ENCODE results near the gene CCT7. TPM values are rescaled to one million over a fixed set of nuclear protein-coding genes. Genes with fewer than 3 reads are reported as not detected.
A peak's percentile ranks its signal among the peaks of the same experiment; 100 is the strongest.

CCT7 gene
- total RNA-seq, 3 donors from 2014 or later = 924 to 1,031 (median 969) TPM

DNA sequence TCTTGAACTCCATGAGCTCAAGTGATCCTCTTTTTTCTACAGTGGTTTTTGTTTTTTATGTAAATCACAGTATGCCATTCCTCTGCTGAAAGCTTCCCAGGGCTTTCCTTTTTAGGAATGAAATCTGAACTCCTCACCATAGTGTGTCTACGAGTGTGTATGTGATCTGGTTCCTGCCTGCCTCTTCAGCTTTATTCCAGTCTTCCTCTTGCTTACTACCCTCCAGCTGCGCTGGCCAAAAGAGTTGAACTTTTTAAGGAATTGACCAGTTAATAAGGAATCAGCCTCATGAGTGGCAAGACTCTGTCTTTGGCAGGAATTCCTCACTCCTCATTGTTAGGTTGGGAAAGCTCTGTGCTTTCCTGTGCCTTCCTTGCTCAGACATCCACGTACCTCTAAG lies 4.0 kb downstream of the CCT7 start:
- no peaks in the 10 kb centered on the region for H3K27me3 Mint-ChIP-seq (ENCODE audit: low read depth)
- H3K4me1 Mint-ChIP-seq (ENCODE audit: low read depth) = peaks cover 38% of the 10 kb centered on the region
- peaks cover 28% of the 10 kb centered on the region for H3K36me3 Mint-ChIP-seq (ENCODE audit: insufficient read depth)
- ATAC-seq (no peak), DNase-seq (no peak)
- H3K9me3 Mint-ChIP-seq = no peaks in the 10 kb centered on the region
- H3K4me3 Mint-ChIP-seq = no peak overlapping the region

DNA sequence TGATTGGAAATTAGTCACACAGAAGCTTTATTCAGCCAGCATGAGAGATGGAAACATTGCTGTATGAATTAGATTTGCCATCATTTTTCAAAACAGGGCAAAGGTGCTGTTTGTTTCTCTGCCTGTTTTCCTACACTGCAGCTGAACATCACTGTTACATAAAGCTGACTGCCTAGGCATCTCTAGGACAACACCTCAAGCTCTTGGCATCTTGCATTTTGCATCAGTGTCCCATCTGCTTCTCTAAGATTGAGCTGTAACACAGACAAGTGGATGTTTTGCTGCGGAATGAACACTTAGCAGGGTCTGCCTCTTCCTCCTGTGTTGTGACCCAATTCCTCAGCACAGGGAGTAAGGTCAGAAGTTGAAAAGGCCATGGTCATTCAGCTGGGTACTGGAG lies 4.9 kb downstream of the CCT7 start:
- Mint-ChIP-seq H3K36me3 (ENCODE audit: insufficient read depth) (peaks cover 29% of the 10 kb centered on the region), H3K27me3 (ENCODE audit: low read depth) (no peaks in the 10 kb centered on the region), H3K9me3 (no peaks in the 10 kb centered on the region), H3K4me3 (no peak overlapping the region), H3K4me1 (ENCODE audit: low read depth) (peaks cover 37% of the 10 kb centered on the region)
- DNase-seq (no peak), ATAC-seq (no peak)

- Mint-ChIP-seq H3K27me3 (ENCODE audit: low read depth) (no peaks in the 10 kb centered on the region), H3K4me3 (no peak overlapping the region), H3K4me1 (ENCODE audit: low read depth) (peaks cover 39% of the 10 kb centered on the region), H3K36me3 (ENCODE audit: insufficient read depth) (peaks cover 36% of the 10 kb centered on the region), H3K9me3 (no peaks in the 10 kb centered on the region)
- DNase-seq (no peak), ATAC-seq (no peak)
Measured at GRCh38 chr2:73239776-73240175, 5.7 kb downstream of the CCT7 start.

DNA sequence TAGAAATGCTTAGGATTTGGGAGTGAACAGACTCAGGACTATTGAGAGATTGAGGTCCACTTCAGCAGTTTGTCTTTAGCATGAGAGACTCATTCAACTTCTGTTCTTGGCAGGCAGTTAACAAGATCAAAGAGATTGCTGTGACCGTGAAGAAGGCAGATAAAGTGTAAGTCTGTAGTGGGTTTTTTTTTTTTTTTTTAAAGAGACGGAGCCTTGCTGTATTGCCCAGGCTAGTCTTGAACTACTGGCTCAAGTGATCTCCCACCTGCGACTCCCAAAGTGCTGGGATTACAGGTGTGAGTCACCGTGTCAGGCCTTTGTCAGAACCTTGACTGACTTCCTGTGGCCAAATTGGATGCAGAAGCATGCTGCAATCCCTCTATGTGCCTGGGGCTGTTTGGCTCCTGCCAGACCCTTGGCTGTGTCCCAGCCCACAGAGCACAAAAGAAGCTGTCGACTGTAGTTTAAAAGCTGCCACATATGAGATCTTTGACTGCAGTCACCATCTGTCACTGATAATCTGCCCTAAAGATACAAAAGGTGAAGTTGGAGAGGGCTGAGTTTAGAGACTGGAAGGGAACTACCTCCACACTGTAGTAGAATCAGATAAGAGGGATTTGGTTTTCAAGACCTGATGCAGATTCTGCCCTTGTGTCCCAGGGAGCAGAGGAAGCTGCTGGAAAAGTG lies 9.9 kb downstream of the CCT7 start:
- Mint-ChIP-seq H3K4me1 (ENCODE audit: low read depth) (peaks cover 9% of the 10 kb centered on the region), H3K4me3 (no peak overlapping the region), H3K36me3 (ENCODE audit: insufficient read depth) (peaks cover 43% of the 10 kb centered on the region), H3K9me3 (no peaks in the 10 kb centered on the region), H3K27me3 (ENCODE audit: low read depth) (no peaks in the 10 kb centered on the region)
- DNase-seq = no peak
- no peak for ATAC-seq

GRCh38 chr2:73244580-73244979 lies 10.5 kb downstream of the CCT7 start:
- DNase-seq (no peak), ATAC-seq (no peak)
- Mint-ChIP-seq H3K4me1 (ENCODE audit: low read depth) (peaks cover 6% of the 10 kb centered on the region), H3K36me3 (ENCODE audit: insufficient read depth) (peaks cover 45% of the 10 kb centered on the region), H3K9me3 (no peaks in the 10 kb centered on the region), H3K27me3 (ENCODE audit: low read depth) (no peaks in the 10 kb centered on the region), H3K4me3 (no peak overlapping the region)

DNA sequence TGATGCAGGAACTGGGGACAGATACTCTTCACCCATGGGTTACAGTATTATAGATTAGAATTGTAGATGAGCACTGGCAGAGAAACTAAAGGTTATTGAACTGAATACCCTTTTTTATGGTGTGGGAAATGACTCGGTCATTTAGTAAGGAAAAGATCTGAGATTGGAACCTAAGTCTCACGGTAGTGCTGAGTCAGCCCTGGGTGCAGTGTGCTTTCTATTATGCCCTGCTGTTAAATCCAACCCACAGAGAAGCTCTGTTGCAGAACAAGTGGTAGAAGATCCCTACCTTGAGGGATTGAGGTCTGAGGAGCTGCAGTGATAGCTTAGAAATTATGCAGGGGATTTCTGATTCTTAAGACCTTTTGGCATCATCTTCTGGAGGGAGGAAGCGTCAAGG lies 12.7 kb downstream of the CCT7 start:
- peaks cover 6% of the 10 kb centered on the region for H3K4me1 Mint-ChIP-seq (ENCODE audit: low read depth)
- H3K27me3 Mint-ChIP-seq (ENCODE audit: low read depth) = no peaks in the 10 kb centered on the region
- DNase-seq (no peak), ATAC-seq (no peak)
- peaks cover 58% of the 10 kb centered on the region for H3K36me3 Mint-ChIP-seq (ENCODE audit: insufficient read depth)
- H3K9me3 Mint-ChIP-seq = no peaks in the 10 kb centered on the region
- no peak overlapping the region for H3K4me3 Mint-ChIP-seq

DNA sequence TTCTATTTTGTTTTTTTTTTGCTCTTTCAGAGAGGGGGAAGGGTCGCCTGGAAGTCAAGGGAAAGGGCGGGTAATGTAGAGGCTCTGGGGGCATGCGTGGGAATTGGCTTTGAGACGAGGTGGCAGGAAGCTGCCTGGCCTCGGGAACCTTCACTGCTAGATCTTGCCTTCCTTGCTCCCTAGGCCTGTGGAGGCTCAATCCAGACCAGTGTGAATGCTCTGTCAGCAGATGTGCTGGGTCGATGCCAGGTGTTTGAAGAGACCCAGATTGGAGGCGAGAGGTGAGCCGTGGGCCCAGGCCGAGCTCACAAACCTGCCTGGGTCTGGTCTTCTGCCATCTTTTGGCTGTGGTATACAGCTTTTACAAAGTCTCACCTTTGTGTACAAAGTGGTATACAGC lies 15.5 kb downstream of the CCT7 start:
- DNase-seq (no peak), ATAC-seq (no peak)
- Mint-ChIP-seq H3K4me1 (ENCODE audit: low read depth) (peaks cover 4% of the 10 kb centered on the region), H3K36me3 (ENCODE audit: insufficient read depth) (peaks cover 58% of the 10 kb centered on the region), H3K4me3 (no peak overlapping the region), H3K9me3 (no peaks in the 10 kb centered on the region), H3K27me3 (ENCODE audit: low read depth) (no peaks in the 10 kb centered on the region)

GRCh38 chr2:73250872-73251846 lies 17.1 kb downstream of the CCT7 start:
- peaks cover 51% of the 10 kb centered on the region for H3K36me3 Mint-ChIP-seq (ENCODE audit: insufficient read depth)
- no peaks in the 10 kb centered on the region for H3K27me3 Mint-ChIP-seq (ENCODE audit: low read depth)
- no peak for ATAC-seq

DNA sequence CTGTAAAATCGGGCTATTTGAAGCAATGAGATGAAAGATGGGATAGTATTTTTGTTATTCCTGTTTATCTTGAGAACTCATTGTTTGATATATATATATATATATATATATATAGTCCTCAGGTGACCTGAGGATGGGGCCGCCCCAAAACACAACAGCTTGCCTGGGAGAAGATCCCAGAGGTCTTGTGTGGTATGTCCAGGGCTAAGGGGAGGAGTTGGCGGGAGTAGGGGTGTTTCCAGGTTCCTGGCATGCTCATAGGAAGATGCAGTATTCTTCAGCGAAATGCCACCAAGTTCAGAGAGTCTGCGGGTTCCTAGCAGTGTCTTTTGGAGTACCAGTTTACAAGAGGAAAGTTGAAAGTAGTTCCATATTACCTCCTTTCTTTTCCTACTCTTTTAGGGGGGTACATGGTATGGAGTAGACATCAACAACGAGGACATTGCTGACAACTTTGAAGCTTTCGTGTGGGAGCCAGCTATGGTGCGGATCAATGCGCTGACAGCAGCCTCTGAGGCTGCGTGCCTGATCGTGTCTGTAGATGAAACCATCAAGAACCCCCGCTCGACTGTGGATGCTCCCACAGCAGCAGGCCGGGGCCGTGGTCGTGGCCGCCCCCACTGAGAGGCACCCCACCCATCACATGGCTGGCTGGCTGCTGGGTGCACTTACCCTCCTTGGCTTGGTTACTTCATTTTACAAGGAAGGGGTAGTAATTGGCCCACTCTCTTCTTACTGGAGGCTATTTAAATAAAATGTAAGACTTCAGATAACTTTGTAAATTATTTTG lies 18.3 kb downstream of the CCT7 start:
- Mint-ChIP-seq H3K4me3 (no peak overlapping the region), H3K9me3 (no peaks in the 10 kb centered on the region), H3K36me3 (ENCODE audit: insufficient read depth) (peaks cover 39% of the 10 kb centered on the region), H3K4me1 (ENCODE audit: low read depth) (no peaks in the 10 kb centered on the region), H3K27me3 (ENCODE audit: low read depth) (no peaks in the 10 kb centered on the region)
- ATAC-seq = no peak
- no peak for DNase-seq

More at GRCh38 chr2:73250872-73251846, 17.1 kb downstream of the CCT7 start:
- Mint-ChIP-seq H3K4me3 (no peak overlapping the region), H3K4me1 (ENCODE audit: low read depth) (peaks cover 3% of the 10 kb centered on the region), H3K9me3 (no peaks in the 10 kb centered on the region)
- DNase-seq = no peak

DNA sequence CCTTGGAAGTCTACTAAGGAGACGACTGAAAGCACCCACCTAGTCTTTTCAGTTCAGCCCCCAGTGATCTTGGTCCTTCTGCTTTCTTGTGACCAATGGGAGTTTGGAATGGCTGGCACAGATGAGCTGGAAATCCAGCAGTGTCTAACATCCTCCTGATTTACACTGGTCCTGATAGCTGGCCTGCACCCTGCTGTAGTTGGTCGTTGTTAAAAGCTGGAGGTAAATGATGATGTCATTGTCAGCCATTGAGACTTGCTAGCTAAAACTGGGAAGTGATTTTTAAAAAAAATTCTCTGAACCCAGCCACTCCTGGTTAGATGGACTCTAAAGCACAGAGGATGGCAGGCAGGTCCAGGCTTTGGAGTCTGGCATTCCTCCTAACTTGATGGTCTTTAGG lies 19.3 kb downstream of the CCT7 start:
- Mint-ChIP-seq H3K27me3 (ENCODE audit: low read depth) (no peaks in the 10 kb centered on the region), H3K4me1 (ENCODE audit: low read depth) (peaks cover 5% of the 10 kb centered on the region), H3K36me3 (ENCODE audit: insufficient read depth) (peaks cover 35% of the 10 kb centered on the region), H3K4me3 (no peak overlapping the region), H3K9me3 (no peaks in the 10 kb centered on the region)
- no peak for DNase-seq
- ATAC-seq = no peak

DNA sequence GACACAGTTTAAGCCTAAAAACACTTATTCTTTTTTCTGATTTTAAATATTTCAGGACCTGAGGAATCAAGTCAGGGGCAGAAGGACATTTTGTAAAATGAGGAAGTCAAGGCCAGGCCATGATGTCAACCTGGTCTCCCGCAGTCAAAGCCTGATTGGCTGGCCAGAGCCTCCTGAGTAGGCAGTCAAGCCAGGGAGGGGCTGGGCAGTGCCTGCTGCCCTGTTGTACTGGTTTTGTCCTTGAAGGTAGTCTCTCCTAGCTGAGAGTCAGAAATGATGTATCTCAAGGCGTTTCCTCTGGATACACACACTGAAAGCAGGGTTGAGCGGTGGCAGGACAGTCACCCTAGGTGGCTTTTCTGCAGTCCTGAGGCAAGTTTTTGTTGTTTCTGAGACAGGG lies 19.8 kb downstream of the CCT7 start:
- DNase-seq (no peak), ATAC-seq (no peak)
- H3K4me3 Mint-ChIP-seq = no peak overlapping the region
- no peaks in the 10 kb centered on the region for H3K27me3 Mint-ChIP-seq (ENCODE audit: low read depth)
- H3K4me1 Mint-ChIP-seq (ENCODE audit: low read depth) = peaks cover 5% of the 10 kb centered on the region
- no peaks in the 10 kb centered on the region for H3K9me3 Mint-ChIP-seq
- H3K36me3 Mint-ChIP-seq (ENCODE audit: insufficient read depth) = peaks cover 32% of the 10 kb centered on the region

DNA sequence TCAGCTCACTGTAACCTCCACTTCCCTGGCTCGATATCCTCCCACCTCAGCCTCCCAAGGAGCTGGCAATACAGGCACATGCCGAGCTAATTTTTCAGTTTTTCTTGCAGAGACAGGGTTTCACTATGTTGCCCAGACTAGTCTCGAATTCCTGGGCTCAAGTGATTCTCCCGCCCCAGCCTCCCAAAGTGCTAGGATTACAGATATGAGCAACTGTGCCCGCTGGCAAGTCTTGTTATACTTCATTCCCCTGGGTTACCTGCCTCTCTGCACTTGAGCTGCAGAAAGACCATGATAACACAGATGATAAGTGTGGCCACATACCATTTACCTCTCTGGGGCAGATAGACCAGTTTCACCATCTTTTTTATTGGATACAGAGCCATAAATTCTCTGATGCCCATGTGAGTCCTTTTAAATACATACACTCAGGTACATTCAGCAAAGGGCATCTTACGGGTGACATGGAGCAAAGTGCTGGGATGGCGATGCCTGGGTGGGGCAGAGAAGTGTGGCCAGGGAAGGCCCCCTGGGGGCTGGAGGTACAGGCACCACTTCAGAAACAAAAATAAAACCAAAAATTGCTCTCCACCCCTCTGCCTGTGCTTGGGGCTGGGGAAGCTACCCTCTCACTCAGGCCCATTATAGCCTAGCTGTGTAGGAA lies 20.4 kb downstream of the CCT7 start:
- DNase-seq (no peak), ATAC-seq (peak in 1 of 2 donors; percentile 3)
- Mint-ChIP-seq H3K4me1 (ENCODE audit: low read depth) (peaks cover 5% of the 10 kb centered on the region), H3K9me3 (no peaks in the 10 kb centered on the region), H3K36me3 (ENCODE audit: insufficient read depth) (peaks cover 30% of the 10 kb centered on the region), H3K4me3 (no peak overlapping the region), H3K27me3 (ENCODE audit: low read depth) (no peaks in the 10 kb centered on the region)

- Mint-ChIP-seq H3K4me1 (ENCODE audit: low read depth) (peaks cover 5% of the 10 kb centered on the region), H3K36me3 (ENCODE audit: insufficient read depth) (peaks cover 24% of the 10 kb centered on the region), H3K27me3 (ENCODE audit: low read depth) (no peaks in the 10 kb centered on the region), H3K4me3 (no peak overlapping the region), H3K9me3 (no peaks in the 10 kb centered on the region)
- DNase-seq (no peak), ATAC-seq (peak in 1 of 2 donors; percentile 11)
Measured at GRCh38 chr2:73255007-73255644, 21.0 kb downstream of the CCT7 start.
